SU-DHL-6 (cell line): Measurements from ENCODE around the gene MACF1.

Source experiments
- CTCF ChIP-seq: fragments of 200-600 bp; sonication (generic); IDR thresholded peaks from one replicate; pipeline ENCODE4 v1.5.1; 2017; ENCODE audit warnings: antibody characterized with exemption, mild to moderate bottlenecking, low read length, moderate library complexity; ENCODE audit not compliant: insufficient read depth, poor library complexity, severe bottlenecking
- EZH2phosphoT487 ChIP-seq: fragments of 200-600 bp; sonication (generic), shearing (Covaris generic); conservative IDR thresholded peaks from 2 replicates; pipeline ENCODE4 v1.6.1; 2018; ENCODE audit warnings: mild to moderate bottlenecking, antibody characterized with exemption, low read length, moderate library complexity, mixed read lengths

GRCh38 chr1:39440856-39441255 is 236.4 kb downstream of the MACF1 start:
- TF ChIP-seq EZH2phosphoT487 (no peak), CTCF (no peak)
